Measurements from ENCODE around the gene DRGX.

- no peak for TF ChIP-seq EZH2 (optimal IDR thresholded peaks at IDR 0.05; ENCODE audit: low read depth, low read length)
- TF ChIP-seq, protein P1, sequence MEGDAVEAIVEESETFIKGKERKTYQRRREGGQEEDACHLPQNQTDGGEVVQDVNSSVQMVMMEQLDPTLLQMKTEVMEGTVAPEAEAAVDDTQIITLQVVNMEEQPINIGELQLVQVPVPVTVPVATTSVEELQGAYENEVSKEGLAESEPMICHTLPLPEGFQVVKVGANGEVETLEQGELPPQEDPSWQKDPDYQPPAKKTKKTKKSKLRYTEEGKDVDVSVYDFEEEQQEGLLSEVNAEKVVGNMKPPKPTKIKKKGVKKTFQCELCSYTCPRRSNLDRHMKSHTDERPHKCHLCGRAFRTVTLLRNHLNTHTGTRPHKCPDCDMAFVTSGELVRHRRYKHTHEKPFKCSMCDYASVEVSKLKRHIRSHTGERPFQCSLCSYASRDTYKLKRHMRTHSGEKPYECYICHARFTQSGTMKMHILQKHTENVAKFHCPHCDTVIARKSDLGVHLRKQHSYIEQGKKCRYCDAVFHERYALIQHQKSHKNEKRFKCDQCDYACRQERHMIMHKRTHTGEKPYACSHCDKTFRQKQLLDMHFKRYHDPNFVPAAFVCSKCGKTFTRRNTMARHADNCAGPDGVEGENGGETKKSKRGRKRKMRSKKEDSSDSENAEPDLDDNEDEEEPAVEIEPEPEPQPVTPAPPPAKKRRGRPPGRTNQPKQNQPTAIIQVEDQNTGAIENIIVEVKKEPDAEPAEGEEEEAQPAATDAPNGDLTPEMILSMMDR (IDR thresholded peaks at IDR 0.05; ENCODE audit: low read length), result no peak
These were observed 22.5 kb downstream of the DRGX start for GRCh38 chr10:49373361-49373760.

Data from MM.1S (cell line).